Measurements from ENCODE around the gene CACNA1A.

The CACNA1A gene

DNA sequence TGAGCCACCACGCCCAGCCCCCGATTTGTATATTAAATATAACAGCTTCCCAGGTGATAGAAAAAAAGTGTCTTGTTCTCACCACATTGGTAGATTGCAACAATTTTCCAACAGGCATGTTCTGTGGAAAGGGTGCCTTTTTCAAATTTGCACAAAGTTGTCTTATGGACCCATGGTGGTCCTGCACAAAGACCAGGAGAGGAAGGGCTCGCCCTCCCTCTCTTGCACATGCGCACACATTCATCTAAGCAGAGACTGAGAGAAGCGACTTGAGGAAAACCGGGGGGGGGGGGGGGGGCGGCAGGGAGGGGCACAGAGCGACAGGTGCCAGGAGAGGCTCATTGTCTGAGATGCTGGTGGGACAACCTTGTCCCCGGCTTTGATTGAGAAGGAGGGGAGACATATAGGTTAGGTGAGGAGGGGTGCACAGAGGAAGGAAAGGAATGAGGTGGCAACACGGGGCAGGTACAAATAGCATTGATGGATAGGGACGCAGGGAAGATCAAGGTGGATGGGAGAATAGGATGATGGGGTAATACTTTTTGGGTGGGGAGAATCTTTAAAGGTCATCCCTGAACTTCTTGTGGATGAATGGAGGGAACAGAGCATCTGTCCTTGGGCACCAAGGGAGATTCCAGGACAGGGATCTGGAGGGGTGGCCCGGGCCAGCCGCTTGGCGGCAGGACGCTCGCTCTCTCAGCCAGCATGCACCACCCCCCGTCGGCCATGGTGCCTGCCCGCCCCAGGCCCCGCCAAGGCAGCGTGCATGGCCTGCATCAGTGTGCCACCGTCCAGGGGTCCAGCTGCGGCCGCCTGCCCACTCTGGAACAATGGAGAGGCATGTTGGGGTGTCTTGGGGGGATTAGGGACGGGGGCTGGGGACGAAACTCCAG, 280.1 kb downstream of the CACNA1A start:
- H3K4me3 ChIP-seq (ENCODE audit: control insufficient read depth, low read depth, low read length) = no peak overlapping the region
- TF ChIP-seq, protein P1, sequence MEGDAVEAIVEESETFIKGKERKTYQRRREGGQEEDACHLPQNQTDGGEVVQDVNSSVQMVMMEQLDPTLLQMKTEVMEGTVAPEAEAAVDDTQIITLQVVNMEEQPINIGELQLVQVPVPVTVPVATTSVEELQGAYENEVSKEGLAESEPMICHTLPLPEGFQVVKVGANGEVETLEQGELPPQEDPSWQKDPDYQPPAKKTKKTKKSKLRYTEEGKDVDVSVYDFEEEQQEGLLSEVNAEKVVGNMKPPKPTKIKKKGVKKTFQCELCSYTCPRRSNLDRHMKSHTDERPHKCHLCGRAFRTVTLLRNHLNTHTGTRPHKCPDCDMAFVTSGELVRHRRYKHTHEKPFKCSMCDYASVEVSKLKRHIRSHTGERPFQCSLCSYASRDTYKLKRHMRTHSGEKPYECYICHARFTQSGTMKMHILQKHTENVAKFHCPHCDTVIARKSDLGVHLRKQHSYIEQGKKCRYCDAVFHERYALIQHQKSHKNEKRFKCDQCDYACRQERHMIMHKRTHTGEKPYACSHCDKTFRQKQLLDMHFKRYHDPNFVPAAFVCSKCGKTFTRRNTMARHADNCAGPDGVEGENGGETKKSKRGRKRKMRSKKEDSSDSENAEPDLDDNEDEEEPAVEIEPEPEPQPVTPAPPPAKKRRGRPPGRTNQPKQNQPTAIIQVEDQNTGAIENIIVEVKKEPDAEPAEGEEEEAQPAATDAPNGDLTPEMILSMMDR (conservative IDR thresholded peaks at IDR 0.05; ENCODE audit: control insufficient read depth, insufficient read depth, low read depth, low read length) = no peak
- DNase-seq (ENCODE audit: low read depth) = no peak

DNA sequence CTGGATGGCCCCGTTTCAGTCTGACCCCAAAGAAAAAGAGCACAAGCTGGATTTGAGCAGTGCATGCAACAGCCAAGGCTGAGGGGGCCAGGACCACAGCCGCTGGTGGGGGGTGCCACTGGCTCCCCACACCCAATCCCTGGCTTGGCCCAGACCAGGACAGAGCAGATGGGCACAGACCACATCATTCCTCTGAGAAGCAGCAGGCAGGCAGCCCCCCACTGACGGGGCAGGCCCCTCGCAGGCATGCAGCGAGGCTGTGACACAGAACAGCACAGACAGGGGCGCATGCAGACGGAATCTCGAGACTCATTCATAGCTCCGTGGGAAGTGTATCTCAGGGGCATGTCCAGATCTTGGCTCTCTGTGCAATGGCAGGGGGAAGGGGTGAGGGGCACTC, 281.2 kb downstream of the CACNA1A start:
- TF ChIP-seq, protein P1 (conservative IDR thresholded peaks at IDR 0.05; ENCODE audit: control insufficient read depth, insufficient read depth, low read depth, low read length) = no peak
- H3K4me3 ChIP-seq (ENCODE audit: control insufficient read depth, low read depth, low read length) = no peak overlapping the region
- no peak for DNase-seq (ENCODE audit: low read depth)

DNA sequence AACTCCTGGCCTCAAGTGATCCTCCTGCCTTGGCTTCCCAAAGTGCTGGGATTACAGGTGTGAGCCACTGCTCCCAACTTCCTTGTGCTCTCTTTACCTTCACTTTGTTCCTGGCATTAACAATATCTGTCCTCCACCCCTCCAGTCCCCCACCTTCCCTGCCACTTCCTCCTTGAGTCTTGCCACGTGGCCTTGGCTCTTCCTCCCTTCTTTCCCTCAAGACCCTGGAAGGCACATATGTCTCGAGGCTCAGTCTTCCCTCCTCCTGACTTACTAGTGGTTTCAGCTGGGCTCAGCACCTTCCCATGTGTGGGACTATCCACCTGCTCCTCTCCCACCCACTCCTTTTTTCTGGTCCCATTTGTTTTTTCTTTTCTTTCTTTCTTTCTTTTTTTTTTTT, 285.4 kb downstream of the CACNA1A start:
- H3K4me3 ChIP-seq (ENCODE audit: control insufficient read depth, low read depth, low read length) = no peak overlapping the region
- DNase-seq (ENCODE audit: low read depth) = no peak
- TF ChIP-seq, protein P1 (conservative IDR thresholded peaks at IDR 0.05; ENCODE audit: control insufficient read depth, insufficient read depth, low read depth, low read length) = no peak

DNA sequence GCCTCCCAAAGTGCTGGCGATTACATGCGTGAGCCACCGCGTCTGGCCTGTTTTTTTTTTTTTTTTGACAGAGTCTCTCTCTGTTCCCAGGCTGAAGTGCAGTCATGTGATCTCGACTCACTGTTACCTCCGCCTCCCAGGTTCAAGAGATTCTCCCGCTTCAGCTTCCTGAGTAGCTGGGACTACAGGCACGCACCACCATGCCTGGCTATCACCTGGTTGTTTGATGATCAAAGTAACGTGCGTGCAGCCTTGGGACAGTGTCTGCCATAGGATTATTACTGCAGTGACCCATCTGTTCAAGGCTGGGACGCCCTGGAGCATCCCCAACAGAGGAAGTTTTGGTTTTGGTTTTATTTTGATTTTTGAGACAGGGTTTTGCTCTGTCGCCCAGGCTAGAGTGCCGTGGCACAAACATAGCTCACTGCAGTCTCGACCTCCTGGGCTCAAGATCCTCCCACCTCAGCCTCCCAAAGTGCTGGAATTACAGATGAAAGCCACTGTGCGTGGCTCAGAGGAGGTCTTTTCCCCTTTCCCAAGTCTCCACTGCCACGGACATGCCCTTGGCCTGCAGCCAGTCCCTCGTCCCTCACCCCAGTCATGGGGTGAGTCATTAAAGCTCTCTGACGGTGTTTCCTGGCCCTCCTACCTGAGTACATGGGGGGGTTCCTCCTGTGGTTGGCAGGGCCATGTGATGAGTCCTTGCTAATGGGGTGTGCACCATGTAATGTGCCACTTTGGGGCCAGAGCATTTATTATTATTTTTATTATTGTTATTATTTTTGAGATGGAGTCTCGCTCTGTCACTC, 290.5 kb downstream of the CACNA1A start:
- no peak overlapping the region for H3K4me3 ChIP-seq (ENCODE audit: control insufficient read depth, low read depth, low read length)
- peak; percentile 8 for DNase-seq (ENCODE audit: low read depth)
- TF ChIP-seq, protein P1 (conservative IDR thresholded peaks at IDR 0.05; ENCODE audit: control insufficient read depth, insufficient read depth, low read depth, low read length) = no peak

DNA sequence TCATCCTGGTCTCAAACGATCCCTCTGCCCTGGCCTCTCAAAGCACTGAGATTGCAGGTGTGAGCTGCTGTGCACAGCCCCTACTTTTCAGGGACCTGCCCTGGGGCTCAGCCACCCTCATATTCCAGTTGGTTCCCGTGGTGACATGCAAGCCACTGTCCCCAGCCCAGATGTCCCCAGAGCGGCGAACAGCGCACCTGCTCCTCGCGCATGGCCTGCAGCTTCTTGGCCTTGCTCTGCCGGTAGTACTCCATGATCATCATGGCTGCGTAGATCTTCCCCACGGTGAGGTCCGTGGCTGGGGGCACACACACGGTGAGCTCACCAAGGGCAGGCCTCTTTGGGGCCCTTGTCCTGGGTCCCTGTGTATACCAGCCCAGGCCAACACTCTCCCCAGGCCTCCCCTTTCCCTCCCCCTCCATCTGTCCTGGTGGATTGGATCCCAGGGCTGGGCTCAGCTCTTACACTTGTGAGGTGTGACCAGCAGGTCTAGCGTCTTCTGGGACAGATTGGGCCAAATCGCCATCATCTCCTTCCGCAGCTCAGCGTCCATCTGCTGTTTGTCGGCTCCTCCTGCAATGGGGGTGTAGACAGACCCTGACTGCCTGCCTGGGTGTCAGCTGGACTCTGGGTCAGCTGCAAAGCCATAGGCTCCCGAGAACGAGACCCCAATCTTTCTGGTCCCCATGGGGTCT, 292.1 kb downstream of the CACNA1A start:
- no peak overlapping the region for H3K4me3 ChIP-seq (ENCODE audit: control insufficient read depth, low read depth, low read length)
- TF ChIP-seq, protein P1 (conservative IDR thresholded peaks at IDR 0.05; ENCODE audit: control insufficient read depth, insufficient read depth, low read depth, low read length) = no peak
- no peak for DNase-seq (ENCODE audit: low read depth)

DNA sequence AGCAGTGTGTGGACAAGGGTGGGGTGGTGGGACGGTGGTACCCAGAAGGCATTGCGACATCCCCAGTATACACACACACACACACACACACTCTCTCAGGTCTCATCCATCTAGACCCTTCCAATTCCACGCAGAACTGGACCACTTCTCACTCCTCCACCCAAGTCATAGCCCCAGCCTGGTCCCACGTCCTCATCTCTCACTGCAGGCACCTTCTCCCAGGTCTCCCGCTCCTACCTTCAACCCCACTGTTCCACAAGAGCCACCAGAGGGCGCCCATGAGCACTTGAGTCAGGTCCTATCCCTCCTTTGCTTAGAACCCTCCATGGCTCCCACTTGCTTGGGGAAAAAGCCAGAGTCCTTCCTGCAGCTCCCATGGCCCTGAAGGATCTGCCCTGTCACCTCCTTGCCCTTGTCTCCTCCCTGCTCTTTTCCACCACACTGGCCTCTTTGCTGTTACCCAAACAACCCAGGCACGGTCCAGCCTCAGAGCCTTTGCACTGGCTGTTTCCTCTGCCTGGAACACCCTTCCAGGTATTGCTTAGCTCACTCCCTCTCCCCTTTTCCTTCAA, 293.4 kb downstream of the CACNA1A start:
- H3K4me3 ChIP-seq (ENCODE audit: control insufficient read depth, low read depth, low read length) = no peak overlapping the region
- peak; percentile 63 for DNase-seq (ENCODE audit: low read depth)
- TF ChIP-seq, protein P1 (conservative IDR thresholded peaks at IDR 0.05; ENCODE audit: control insufficient read depth, insufficient read depth, low read depth, low read length) = peak; percentile 63
